ENCODE measurements around the gene NOC2L.

NOC2L gene

GRCh38 chr1:974687-975328 is 15.8 kb upstream of the NOC2L start:
- no peak for DNase-seq (ENCODE audit: low spot score)

GRCh38 chr1:974293-974640 is 15.2 kb upstream of the NOC2L start:
- no peak for DNase-seq (ENCODE audit: low spot score)

- no peak for DNase-seq (ENCODE audit: low spot score)
These were observed 14.6 kb upstream of the NOC2L start for GRCh38 chr1:973459-974292.

DNA sequence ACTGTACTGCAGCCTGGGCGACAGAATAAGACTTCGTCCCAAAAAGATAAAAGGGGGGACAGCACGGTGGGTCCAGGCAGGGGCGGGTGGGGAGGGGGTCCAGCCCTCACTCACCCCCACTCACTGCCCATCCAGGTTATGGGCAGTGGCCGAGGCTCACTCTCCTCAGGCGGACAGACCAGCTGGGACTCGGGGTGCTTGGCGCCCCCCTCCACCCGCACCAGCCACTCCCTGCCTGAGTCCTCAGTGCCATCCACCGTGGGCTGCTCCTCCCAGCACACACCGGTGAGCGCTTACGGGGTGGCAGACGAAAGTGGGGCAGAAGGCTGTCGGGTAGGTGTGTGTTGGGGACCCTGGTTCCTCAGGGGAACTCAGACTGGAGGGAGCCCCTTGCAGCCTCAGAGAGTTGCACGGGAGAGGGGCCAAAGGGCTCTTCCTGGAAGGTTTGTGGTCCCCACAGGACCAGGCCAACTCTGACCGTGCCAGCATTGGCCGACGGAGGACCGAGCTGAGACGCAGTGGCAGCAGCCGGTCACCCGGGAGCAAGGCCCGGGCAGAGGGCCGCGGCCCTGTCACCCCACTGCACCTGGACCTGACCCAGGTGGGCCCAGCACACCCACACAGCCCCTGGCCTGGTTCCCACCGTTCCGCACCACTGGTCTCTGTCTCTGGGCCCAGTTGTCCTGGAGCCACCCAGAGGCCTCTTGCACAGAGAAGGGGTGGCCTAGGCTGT is 13.8 kb upstream of the NOC2L start:
- no peak for DNase-seq (ENCODE audit: low spot score)

GRCh38 chr1:971751-972506 is 12.9 kb upstream of the NOC2L start:
- DNase-seq (ENCODE audit: low spot score) = no peak

DNA sequence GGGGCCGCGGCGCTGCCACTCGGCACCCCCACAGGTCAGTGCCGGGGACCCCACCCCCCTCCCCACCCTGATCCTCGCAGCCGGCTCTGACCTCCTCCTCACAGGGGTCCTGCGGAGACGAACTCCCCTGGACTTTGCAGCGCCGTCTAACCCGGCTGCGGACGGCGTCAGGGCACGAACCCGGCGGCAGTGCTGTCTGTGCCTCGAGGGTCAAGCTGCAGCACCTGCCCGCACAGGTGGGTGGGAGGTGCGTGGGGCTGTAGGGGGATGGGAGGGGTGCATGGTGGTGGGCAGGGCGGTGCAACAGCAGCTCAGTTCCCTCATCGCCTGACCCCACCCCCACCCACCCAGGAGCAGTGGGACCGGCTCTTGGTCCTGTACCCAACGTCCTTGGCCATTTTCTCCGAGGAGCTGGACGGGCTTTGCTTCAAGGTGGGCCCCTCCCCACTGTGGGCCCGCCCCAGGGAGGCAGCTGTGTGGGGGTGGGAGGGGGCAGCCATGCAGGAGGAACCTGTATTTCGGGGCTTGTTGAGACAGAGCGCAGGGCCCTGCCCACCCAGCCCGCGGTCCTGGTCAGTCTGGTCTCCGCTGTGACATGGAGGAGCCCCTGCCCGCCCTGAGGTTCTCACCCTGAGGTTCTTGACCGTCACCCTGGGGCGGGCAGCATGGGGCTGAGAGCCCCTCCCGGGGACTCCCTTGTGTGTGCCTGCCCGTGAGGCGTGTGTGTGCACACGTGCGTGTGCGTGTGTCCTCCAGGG is 12.1 kb upstream of the NOC2L start:
- no peak for DNase-seq (ENCODE audit: low spot score)

DNA sequence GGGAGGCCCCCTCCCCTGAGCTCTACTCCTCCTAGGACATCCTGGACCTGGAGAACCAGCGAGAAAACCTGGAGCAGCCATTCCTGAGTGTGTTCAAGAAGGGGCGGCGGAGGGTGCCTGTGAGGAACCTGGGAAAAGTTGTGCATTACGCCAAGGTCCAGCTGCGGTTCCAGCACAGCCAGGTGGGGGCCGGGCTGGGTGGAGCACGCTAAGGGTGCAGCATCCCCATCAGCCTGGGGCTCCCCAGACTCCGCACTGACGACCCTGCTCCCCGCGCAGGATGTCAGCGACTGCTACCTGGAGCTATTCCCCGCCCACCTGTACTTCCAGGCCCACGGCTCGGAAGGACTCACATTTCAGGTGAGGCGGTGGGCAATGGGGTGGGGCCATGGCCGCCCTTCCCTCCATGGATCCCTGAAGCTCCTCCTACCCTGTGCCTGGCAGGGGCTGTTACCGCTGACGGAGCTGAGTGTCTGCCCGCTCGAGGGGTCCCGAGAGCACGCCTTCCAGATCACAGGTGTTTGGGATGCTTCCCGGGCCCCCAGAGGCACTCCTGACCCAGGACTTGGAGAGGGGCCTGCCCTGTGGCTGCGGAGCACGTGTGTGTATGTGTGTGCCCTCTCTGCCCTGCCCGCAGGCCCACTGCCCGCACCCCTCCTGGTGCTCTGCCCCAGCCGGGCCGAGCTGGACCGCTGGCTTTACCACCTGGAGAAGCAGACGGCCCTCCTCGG is 11.4 kb upstream of the NOC2L start:
- DNase-seq (ENCODE audit: low spot score) = no peak

- DNase-seq (ENCODE audit: low spot score) = no peak
These were observed 10.3 kb upstream of the NOC2L start for GRCh38 chr1:969260-969855.

DNA sequence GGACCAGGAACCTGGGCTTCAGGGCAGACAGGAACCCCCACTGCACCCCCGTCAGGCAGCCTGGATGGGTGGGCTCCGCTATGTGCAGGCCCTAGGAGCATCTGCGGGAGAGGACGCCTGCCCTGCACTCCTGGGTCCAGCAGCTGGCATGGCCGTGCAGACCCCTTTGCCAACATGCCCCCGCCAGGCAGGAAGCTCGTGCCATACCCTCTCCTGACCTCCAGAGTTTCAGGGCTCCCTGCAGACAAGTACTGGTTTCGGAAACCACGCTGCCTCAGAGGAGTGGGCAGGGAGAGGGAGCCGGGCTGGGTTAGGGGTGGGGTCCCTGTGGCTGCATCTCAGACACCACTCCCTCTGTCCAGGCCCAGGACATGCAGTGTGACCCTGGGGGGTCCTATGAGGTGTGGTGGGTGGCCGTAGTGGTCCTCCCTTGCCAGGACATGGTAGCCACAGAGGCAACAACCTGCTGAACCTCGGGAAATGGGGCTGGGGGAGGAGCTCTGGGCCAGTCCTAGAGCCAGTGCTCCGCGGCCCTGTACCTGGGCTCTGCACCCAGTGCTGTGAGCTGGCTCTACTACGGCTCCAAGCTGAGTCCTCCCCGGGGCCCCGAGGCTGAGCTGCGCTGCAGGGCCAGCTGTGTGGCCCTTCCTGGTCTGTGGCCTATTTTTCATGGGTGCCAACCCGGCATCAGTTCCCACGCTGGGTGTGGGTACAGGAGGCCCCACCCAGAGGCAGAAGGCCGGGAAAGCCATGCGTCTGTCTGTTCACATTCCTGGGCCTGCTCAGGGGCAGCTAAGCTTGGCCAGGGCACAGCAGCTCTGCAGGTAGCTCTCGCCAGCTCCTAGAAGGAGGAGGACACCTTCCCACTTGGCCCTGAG is 8.6 kb upstream of the NOC2L start:
- no peak for DNase-seq (ENCODE audit: low spot score)

GRCh38 chr1:966704-967300 is 7.7 kb upstream of the NOC2L start:
- no peak for DNase-seq (ENCODE audit: low spot score)

- no peak for DNase-seq (ENCODE audit: low spot score)
These were observed 7.2 kb upstream of the NOC2L start, which contains the start of gene PLEKHN1 for GRCh38 chr1:966135-966703. Gene PLEKHN1, plus strand, starts transcription at chr1:966482. Its CDS starts 50 bp downstream, at chr1:966532.

GRCh38 chr1:965526-966134 is 6.6 kb upstream of the NOC2L start:
- DNase-seq (ENCODE audit: low spot score) = no peak

GRCh38 chr1:964691-965525 is 5.9 kb upstream of the NOC2L start:
- DNase-seq (ENCODE audit: low spot score) = no peak

DNA sequence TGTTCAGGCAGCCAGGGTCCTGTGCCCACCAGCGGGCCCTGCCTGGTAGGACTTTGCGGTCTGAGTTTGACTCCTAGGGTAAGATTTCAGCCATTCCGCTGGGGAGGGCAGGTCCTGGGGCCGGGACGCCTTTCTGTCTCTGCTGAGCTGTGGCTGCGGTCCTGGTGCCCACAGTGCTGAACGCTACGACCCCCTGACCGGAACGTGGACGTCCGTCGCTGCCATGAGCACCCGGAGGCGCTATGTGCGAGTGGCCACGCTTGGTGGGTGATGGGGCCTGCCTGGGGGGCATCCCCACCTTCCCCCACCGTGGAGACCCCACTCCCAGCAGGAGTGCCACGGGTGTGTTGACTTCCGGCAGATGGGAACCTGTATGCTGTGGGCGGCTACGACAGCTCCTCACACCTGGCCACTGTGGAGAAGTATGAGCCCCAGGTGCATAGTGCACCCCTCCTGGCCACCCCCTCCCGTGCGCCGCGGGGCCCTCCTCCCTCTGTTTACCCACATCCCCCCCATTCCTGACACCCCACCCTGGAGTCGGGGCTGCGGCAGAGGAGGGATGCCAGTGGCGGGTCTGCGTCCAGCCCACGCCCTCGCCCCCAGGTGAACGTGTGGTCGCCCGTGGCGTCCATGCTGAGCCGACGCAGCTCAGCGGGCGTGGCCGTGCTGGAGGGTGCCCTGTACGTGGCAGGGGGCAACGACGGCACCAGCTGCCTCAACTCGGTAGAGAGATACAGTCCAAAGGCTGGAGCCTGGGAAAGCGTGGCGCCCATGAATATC is 4.9 kb upstream of the NOC2L start:
- DNase-seq (ENCODE audit: low spot score) = no peak

- DNase-seq (ENCODE audit: low spot score) = no peak
These were observed 4.2 kb upstream of the NOC2L start for GRCh38 chr1:963301-963651.

All from pons (tissue), 1 donor.